Heart right ventricle (tissue), 16 donors: Measurements from ENCODE around the gene SLC43A2. TPM values are rescaled to one million over a fixed set of nuclear protein-coding genes. Genes with fewer than 3 reads are reported as not detected.
A peak's percentile ranks its signal among the peaks of the same experiment; 100 is the strongest.

Source experiments
- ATAC-seq, 8 donors: fragments of 200-7000 bp; cut with Tn5 transposase; one replicate each; pipeline ENCODE4 v1.9.1; 2020; ENCODE audit warnings: mild to moderate bottlenecking in 8 of 8, moderate library complexity in 8 of 8, moderate number of reproducible peaks in 1 of 8
- DNase-seq, 2 donors: peaks; one replicate each; pipeline ENCODE4 v3.0.0-alpha.2; 2020
- H3K27ac ChIP-seq, 10 donors: fragments of 200-600 bp; sonication (generic) in 2 of 10; one replicate each; pipeline versions ENCODE4 v1.5.0 to v1.8.0; 2020 to 2022; ENCODE audit warnings: mild to moderate bottlenecking in 3 of 10
- H3K27me3 ChIP-seq, 7 donors: fragments of 200-600 bp; one replicate each; pipeline ENCODE4 v1.8.0; 2021 to 2022; ENCODE audit warnings: mild to moderate bottlenecking in 2 of 7
- H3K36me3 ChIP-seq, 9 donors: fragments of 200-600 bp; sonication (generic) in 1 of 9; one replicate each; pipeline versions ENCODE4 v1.5.0 to v1.8.0; 2020 to 2022; ENCODE audit warnings: mild to moderate bottlenecking in 2 of 9
- H3K4me1 ChIP-seq, 9 donors: fragments of 200-600 bp; sonication (generic) in 1 of 9; one replicate each; pipeline versions ENCODE4 v1.5.0 to v1.8.0; 2020 to 2022; ENCODE audit warnings: mild to moderate bottlenecking in 4 of 9
- H3K4me3 ChIP-seq, 10 donors: fragments of 200-600 bp; sonication (generic) in 2 of 10; one replicate each; pipeline versions ENCODE4 v1.5.0 to v1.8.0; 2020 to 2022; ENCODE audit warnings: mild to moderate bottlenecking in 7 of 10, moderate library complexity in 2 of 10
- H3K9me3 ChIP-seq, 11 donors: fragments of 200-600 bp in 10 of 11; sonication (generic) in 2 of 11; one replicate each; pipeline versions ENCODE4 v1.5.0 to v1.8.0; 2013 to 2022; ENCODE audit warnings: mild to moderate bottlenecking in 2 of 11, control low read depth in 1 of 11, moderate library complexity in 1 of 11
- WGBS, 2 donors: extraction: QIAGEN DNeasy Blood & Tissue Kit; methylation state at CpG; one replicate each; pipeline ENCODE4 v1.1.7; 2013; ENCODE audit warnings: inconsistent platforms in 1 of 2; 5-methylcytosine and 5-hydroxymethylcytosine counted together
- intact Hi-C, 10 donors: fragments of 100-400 bp; cut with DNase I; formaldehyde crosslinking; loops; one replicate each; pipeline versions ENCODE4 v1.11.1 to v1.14.2; 2022
- polyA plus RNA-seq, 2 donors: library from polyadenylated mRNA; stranded (reverse); fragments of 200-250 nt; gene quantifications; one replicate each; pipeline ENCODE4 v1.2.3, GENCODE V29; 2013
- total RNA-seq, 10 donors: library from RNA; stranded (reverse); fragmentation: NEBNext Ultra II Directional in 3 of 10; extraction: Animal tissue kit (Norgen Biotek cat#: 25700) in 3 of 10; gene quantifications; one replicate each; pipeline versions ENCODE4 v1.2.1 to v1.2.4, GENCODE V29; 2021 to 2023
- TF ChIP-seq, protein P1 (sequence below), 9 donors: fragments of 200-600 bp; sonication (generic) in 2 of 9; IDR thresholded peaks; one replicate each; pipeline versions ENCODE4 v1.5.0 to v1.8.0; 2021 to 2022; ENCODE audit warnings: antibody characterized with exemption in 9 of 9, mild to moderate bottlenecking in 5 of 9, moderate library complexity in 1 of 9
- donor health status: Arrhythmogenic right ventricular cardiomyopathy.
- donor health status: ischemic (EF 13 %, LVEDD 7.1; RV severe dilation, severe dysfunction).
- donor health status: healthy with polysubstance abuse.
- donor health status: DM: no; HTN: yes; CAD: no.
- donor health status: DM: no; HTN: no; CAD: no.
- donor health status: ischemic (EF 25% LVEDD 6.9; RV normal size, moderate dysfunction).
- donor health status: ischemic (EF 25% LVEDD 5.7; RV mildly dilated, moderate dysfunction).
- donor health status: healthy.
- donor health status: DM: yes; HTN: yes; CAD: no.
- donor health status: Ischemic cardiomyopathy.
- donor health status: ischemic (EF 35%, LVEDD 5.7; RV mildly dilated, moderate dysfunction).
- donor health status: nonischemic (EF 11% LVEDD 7.7; RV severe dilation, severe dysfunction).
- donor health status: DM: yes; HTN: yes; CAD: no.
- donor health status: PGD.
- donor health status: ischemic (EF 29% LVEDD 5.4; RV normal size, mild dysfunction).
- donor health status: nonischemic (EF 23%, LVEDD 6.1; RV moderate dilation, normal function).

SLC43A2 gene
- total and polyA plus RNA-seq, 12 donors: 1.6 to 16.4 (median 6.1) TPM

DNA sequence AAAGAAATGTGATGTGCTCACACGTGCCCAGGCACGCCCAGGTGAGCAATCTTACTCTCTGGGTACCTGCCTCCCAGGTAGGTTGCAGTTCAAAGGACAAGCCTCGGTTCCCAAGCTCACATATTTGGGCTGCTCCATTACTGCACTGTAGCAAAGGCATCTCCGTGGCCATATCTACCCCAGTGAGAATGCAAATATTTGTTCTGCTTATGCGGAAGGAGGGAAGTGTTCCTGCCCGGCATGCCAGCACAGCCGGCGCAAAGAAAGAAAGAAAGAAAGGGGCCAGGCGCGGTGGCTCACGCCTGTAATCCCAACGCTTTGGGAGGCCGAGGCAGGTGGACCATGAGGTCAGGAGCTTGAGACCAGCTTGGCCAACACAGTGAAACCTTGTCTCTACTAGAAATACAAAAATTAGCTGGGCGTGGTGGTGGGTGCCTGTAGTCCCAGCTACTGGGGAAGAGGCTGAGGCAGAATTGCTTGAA lies 30.7 kb downstream of the SLC43A2 start:
- Histone ChIP-seq H3K36me3 (peaks cover 0 to 15% (median 0%) of the 10 kb centered on the region in 9 donors), H3K9me3 (peaks cover 0 to 7% (median 0%) of the 10 kb centered on the region in 11 donors), H3K27me3 (no peaks in the 10 kb centered on the region), H3K4me1 (peaks cover 0 to 10% (median 0%) of the 10 kb centered on the region in 9 donors), H3K27ac (no peak overlapping the region), H3K4me3 (no peak overlapping the region)
- intact Hi-C loops: no loop called here
- DNase-seq: no peak
- TF ChIP-seq, protein P1, sequence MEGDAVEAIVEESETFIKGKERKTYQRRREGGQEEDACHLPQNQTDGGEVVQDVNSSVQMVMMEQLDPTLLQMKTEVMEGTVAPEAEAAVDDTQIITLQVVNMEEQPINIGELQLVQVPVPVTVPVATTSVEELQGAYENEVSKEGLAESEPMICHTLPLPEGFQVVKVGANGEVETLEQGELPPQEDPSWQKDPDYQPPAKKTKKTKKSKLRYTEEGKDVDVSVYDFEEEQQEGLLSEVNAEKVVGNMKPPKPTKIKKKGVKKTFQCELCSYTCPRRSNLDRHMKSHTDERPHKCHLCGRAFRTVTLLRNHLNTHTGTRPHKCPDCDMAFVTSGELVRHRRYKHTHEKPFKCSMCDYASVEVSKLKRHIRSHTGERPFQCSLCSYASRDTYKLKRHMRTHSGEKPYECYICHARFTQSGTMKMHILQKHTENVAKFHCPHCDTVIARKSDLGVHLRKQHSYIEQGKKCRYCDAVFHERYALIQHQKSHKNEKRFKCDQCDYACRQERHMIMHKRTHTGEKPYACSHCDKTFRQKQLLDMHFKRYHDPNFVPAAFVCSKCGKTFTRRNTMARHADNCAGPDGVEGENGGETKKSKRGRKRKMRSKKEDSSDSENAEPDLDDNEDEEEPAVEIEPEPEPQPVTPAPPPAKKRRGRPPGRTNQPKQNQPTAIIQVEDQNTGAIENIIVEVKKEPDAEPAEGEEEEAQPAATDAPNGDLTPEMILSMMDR (IDR thresholded peaks at IDR 0.05): no peak
- no peak for ATAC-seq
- 92 to 93% methylated on average over 14 of the region's 14 CpGs for WGBS, 2 donors

DNA sequence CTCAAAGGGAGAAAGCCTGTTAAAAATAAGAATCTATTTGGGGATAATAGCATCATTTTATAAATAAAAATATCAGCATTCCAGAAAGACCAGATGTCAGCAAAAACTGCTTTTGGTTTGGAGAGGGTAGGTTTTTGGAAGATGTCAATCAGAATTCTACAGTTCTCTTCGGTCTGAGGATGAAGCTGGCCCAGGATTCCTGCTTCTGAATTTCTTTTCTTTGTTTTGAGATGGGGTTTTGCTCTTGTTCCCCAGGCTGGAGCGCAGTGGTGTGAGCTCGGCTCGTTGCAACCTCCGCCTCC lies 35.1 kb downstream of the SLC43A2 start:
- Histone ChIP-seq H3K4me1 (peaks cover 0 to 36% (median 20%) of the 10 kb centered on the region in 9 donors), H3K27me3 (no peaks in the 10 kb centered on the region), H3K27ac (no peak overlapping the region), H3K9me3 (no peaks in the 10 kb centered on the region), H3K4me3 (no peak overlapping the region), H3K36me3 (peaks cover 0 to 29% (median 0%) of the 10 kb centered on the region in 9 donors)
- intact Hi-C loops: loop anchor here in 1 of 10 donors (5.0 kb wide), 1 partner anchor 34 kb away; the partner anchor contains the start of gene SLC43A2
- WGBS, 2 donors: 92% methylated on average over 5 of the region's 5 CpGs
- ATAC-seq: no peak
- TF ChIP-seq, protein P1 (IDR thresholded peaks at IDR 0.05): no peak
- DNase-seq: no peak

DNA sequence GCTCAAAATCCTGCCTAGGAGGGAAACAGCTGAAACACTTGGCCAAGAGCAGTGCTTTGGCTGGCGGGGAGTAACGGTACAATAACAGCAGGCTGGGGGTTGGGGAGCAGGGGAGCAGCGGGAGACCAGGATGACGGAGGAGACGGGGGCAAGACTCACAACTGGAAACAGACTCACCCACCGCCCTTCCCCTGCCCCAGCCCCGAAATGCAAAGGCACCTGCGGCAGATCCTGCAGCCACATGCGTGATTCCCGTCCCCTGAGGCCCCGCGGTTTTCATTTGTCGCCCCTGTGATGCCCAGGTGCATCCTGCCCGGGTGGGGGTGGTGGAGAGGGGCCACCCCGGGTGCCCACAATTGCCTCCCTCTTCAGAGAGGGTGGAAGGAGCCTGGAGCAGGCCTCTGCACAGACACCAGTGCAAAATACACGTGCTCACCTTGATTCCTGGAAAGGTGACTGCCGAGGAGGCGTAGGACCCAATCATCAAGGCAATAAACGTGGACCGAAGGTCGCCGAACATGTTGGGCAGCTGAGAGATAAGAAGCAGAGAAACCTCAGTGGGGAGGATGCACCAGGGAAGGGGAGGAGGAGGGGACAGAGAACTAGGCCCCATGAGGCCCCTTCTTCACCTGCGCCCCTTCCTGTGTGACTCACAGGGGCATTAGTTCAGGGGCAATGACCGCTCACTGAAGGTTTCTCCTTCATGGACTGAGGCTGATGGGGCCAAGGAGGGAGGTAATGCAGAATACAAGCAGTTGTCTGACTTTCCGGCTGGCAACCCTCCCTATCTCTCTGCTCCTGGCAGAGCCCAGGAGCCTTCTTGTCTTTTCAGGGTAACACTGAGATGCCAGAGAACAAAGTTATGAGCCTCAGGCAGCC lies 35.6 kb downstream of the SLC43A2 start:
- Histone ChIP-seq H3K4me1 (peaks cover 0 to 41% (median 20%) of the 10 kb centered on the region in 9 donors), H3K36me3 (peaks cover 0 to 31% (median 0%) of the 10 kb centered on the region in 9 donors), H3K9me3 (no peaks in the 10 kb centered on the region), H3K4me3 (no peak overlapping the region), H3K27me3 (no peaks in the 10 kb centered on the region), H3K27ac (no peak overlapping the region)
- TF ChIP-seq, protein P1 (IDR thresholded peaks at IDR 0.05): no peak
- intact Hi-C loops: loop anchor here in 1 of 10 donors (5.0 kb wide), 1 partner anchor 34 kb away; the partner anchor contains the start of gene SLC43A2
- 81 to 85% methylated on average over 25 of the region's 25 CpGs for WGBS, 2 donors
- DNase-seq: no peak
- ATAC-seq: no peak

DNA sequence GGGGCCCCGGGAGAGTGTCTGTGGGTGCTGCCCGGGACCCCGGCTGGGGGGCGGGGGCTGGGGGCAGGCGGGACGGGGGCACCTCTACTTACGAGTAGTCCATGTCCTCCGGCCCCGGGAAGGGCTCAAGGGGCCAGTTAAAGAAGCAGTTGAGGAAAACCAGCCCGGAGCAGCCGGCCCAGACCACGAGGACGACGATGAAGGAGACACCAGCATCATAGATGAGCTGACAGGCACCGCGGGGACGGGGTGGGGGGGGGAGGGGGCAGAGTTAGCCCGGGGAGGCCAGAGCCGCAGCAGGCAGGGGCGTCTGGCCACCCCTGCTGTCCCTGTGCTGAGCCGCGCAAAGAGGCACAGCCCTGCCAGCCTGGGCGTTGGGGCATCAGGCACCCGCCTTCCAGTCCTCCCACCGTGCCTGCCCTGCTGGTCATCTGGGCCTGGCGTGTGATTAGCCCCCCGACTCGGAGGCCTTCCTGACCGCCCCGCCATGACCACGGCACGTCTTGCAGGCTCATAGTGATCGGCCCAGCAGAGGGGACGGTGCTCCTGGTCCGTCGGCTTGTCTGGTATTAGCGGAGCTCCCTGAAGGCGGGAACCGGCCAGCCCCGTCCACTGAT lies 37.1 kb downstream of the SLC43A2 start:
- Histone ChIP-seq H3K36me3 (peaks cover 0 to 31% (median 0%) of the 10 kb centered on the region in 9 donors), H3K27me3 (no peaks in the 10 kb centered on the region), H3K4me3 (no peak overlapping the region), H3K27ac (peak overlapping the region in 2 of 10 donors; percentile 79 to 91), H3K9me3 (no peaks in the 10 kb centered on the region), H3K4me1 (peaks cover 0 to 56% (median 25%) of the 10 kb centered on the region in 9 donors)
- intact Hi-C loops: loop anchor here in 1 of 10 donors (5.0 kb wide), 1 partner anchor 36 kb away; the partner anchor contains the start of gene SLC43A2
- WGBS, 2 donors: 90 to 91% methylated on average over 37 to 40 of the region's 40 CpGs
- no peak for ATAC-seq
- TF ChIP-seq, protein P1 (IDR thresholded peaks at IDR 0.05): no peak
- no peak for DNase-seq
